OCI-LY1 (cell line): ENCODE results near the gene KIR2DL3.
"Not testable (repeated sequence)": the region's sequence is repeated elsewhere in the genome, so short reads cannot be mapped to it uniquely, and the experiment has no call there.

ENCODE experiments used
- CTCF ChIP-seq: fragments of 200-600 bp; sonication (generic), shearing (Covaris generic); IDR thresholded peaks from 2 replicates; pipeline ENCODE4 v1.5.1; 2017; ENCODE audit warnings: mild to moderate bottlenecking, antibody characterized with exemption, low read length, moderate library complexity, mixed read lengths
- EZH2 ChIP-seq: fragments of 200-600 bp; sonication (generic), shearing (Covaris generic); IDR thresholded peaks from 2 replicates; pipeline ENCODE4 v1.8.0; 2017; ENCODE audit warnings: borderline replicate concordance, mixed run types, mild to moderate bottlenecking, antibody characterized with exemption, low read length, moderate library complexity, mixed read lengths

DNA sequence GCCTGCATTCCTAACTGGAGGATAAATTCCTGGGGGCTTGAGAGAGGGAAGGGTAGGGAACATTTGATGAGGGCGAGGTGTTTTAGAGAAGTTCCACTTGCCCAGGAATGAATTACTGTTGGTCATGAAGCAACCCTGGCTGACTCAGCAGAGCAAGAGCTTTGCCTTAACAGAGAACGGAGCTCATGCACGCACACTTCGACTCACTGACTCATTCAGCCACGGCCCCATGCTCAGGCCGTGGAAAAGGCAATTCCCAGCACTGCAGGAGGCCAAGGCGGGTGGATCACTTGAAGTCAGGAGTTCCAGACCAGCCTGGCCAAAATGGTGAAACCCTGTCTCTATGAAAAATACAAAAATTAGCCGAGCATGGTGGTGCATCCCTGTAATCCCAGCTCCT lies 25.9 kb downstream of the KIR2DL3 start:
- not testable (repeated sequence) for TF ChIP-seq CTCF, EZH2
